ENCODE measurements around the gene NPDC1. TPM values are rescaled to one million over a fixed set of nuclear protein-coding genes. Genes with fewer than 3 reads are reported as not detected.

NPDC1 gene
- polyA plus RNA-seq, 3 donors, result 0.51 to 2.7 TPM; not detected in 1

- H2AFZ ChIP-seq (ENCODE audit: insufficient read depth, low read depth, low read length, poor library complexity, severe bottlenecking), result peak within 1 kb of the TSS; percentile 87
- no peaks in the 10 kb centered on the region for H3K9me3 ChIP-seq (replicated peaks in 1 of 2; ENCODE audit: control insufficient read depth in 1 of 2, insufficient read depth in 1 of 2, low read length in 2 of 2)
- peaks cover 0 to 5% (median 1%) of the 10 kb centered on the region in 3 donors for H3K27me3 Mint-ChIP-seq (ENCODE audit: low read depth in 3 of 3)
- DNase-seq, result peak; percentile 99 to 100 (median 100)
- peak within 1 kb of the TSS; percentile 89 to 93 for H3K4me3 Mint-ChIP-seq
- H3K36me3 ChIP-seq (replicated peaks in 1 of 2; ENCODE audit: control insufficient read depth in 1 of 2, insufficient read depth in 2 of 2, low read length in 2 of 2), result peaks cover 25 to 35% of the 10 kb centered on the region in 2 donors
- WGBS (ENCODE audit: insufficient coverage), result under 1% methylated on average over 101 of the region's 101 CpGs
- no peaks in the 10 kb centered on the region for H3K27me3 ChIP-seq (ENCODE audit: control insufficient read depth in 2 of 2, insufficient read depth in 2 of 2, low read length in 2 of 2)
- peak within 1 kb of the TSS; percentile 92 for H3K9ac ChIP-seq (ENCODE audit: insufficient read depth, low read length, poor library complexity, severe bottlenecking)
- H3K4me1 Mint-ChIP-seq, result peaks cover 30% of the 10 kb centered on the region
- H3K4me2 ChIP-seq (replicated peaks; ENCODE audit: extremely low read depth, low read length, poor library complexity, severe bottlenecking), result peak within 1 kb of the TSS; percentile 92
- H3K9me3 Mint-ChIP-seq, result peaks cover 0 to 9% (median 0%) of the 10 kb centered on the region in 7 donors
- H3K27ac ChIP-seq (ENCODE audit: low read depth in 1 of 2, low read length in 2 of 2), result peak within 1 kb of the TSS; percentile 70 to 93
- intact Hi-C loops (cut with micrococcal nuclease), result loop anchor here in 1 of 2 donors (2.0 kb wide), 1 partner anchor 16 kb away; the partner anchor contains the start of gene SAPCD2
- peaks cover 23 to 28% of the 10 kb centered on the region in 2 donors for H3K4me1 ChIP-seq (ENCODE audit: control insufficient read depth in 1 of 2, insufficient read depth in 2 of 2, low read length in 2 of 2)
- peak within 1 kb of the TSS; percentile 95 to 98 (median 97) for H3K27ac Mint-ChIP-seq
- H3K4me3 ChIP-seq (replicated peaks in 1 of 3; ENCODE audit: low read depth in 2 of 3, low read length in 3 of 3), result peak within 1 kb of the TSS; percentile 75 to 77 (median 77)
- H4K20me1 ChIP-seq (ENCODE audit: insufficient read depth, low read length), result no peaks in the 10 kb centered on the region
- no peak for TF ChIP-seq CTCF (IDR thresholded peaks at IDR 0.05)
- peaks cover 4% of the 10 kb centered on the region for H3K79me2 ChIP-seq (ENCODE audit: insufficient read depth, low read length)
- H3K36me3 Mint-ChIP-seq, result peaks cover 30 to 52% of the 10 kb centered on the region in 2 donors
Measured at GRCh38 chr9:137086531-137087408, 40.8 kb upstream of the NPDC1 start, which contains the start of gene MAN1B1. MAN1B1 (plus strand) TSS chr9:137086985; CDS start chr9:137087000, 15 bp downstream.

GRCh38 chr9:137085920-137086530 lies 40.0 kb upstream of the NPDC1 start:
- Histone ChIP-seq H3K27ac (ENCODE audit: low read depth in 1 of 2, low read length in 2 of 2) (peak overlapping the region; percentile 70 to 93), H3K79me2 (ENCODE audit: insufficient read depth, low read length) (peaks cover 4% of the 10 kb centered on the region), H3K9ac (ENCODE audit: insufficient read depth, low read length, poor library complexity, severe bottlenecking) (peak overlapping the region; percentile 92), H3K36me3 (replicated peaks in 1 of 2; ENCODE audit: control insufficient read depth in 1 of 2, insufficient read depth in 2 of 2, low read length in 2 of 2) (peaks cover 27 to 34% of the 10 kb centered on the region in 2 donors), H3K9me3 (replicated peaks in 1 of 2; ENCODE audit: control insufficient read depth in 1 of 2, insufficient read depth in 1 of 2, low read length in 2 of 2) (no peaks in the 10 kb centered on the region), H3K27me3 (ENCODE audit: control insufficient read depth in 2 of 2, insufficient read depth in 2 of 2, low read length in 2 of 2) (no peaks in the 10 kb centered on the region), H3K4me3 (replicated peaks in 1 of 3; ENCODE audit: low read depth in 2 of 3, low read length in 3 of 3) (peak overlapping the region; percentile 64 to 77 (median 75)), H3K4me1 (ENCODE audit: control insufficient read depth in 1 of 2, insufficient read depth in 2 of 2, low read length in 2 of 2) (peaks cover 23 to 28% of the 10 kb centered on the region in 2 donors), H4K20me1 (ENCODE audit: insufficient read depth, low read length) (no peaks in the 10 kb centered on the region), H3K4me2 (replicated peaks; ENCODE audit: extremely low read depth, low read length, poor library complexity, severe bottlenecking) (peak overlapping the region; percentile 92), H2AFZ (ENCODE audit: insufficient read depth, low read depth, low read length, poor library complexity, severe bottlenecking) (peak overlapping the region; percentile 87)
- intact Hi-C loops (cut with micrococcal nuclease), result loop anchor here in 1 of 2 donors (2.0 kb wide), 1 partner anchor 15 kb away; the partner anchor contains the start of gene SAPCD2
- TF ChIP-seq CTCF (IDR thresholded peaks at IDR 0.05), result no peak
- H3K27me3 Mint-ChIP-seq (ENCODE audit: low read depth in 3 of 3), result peaks cover 0 to 5% (median 1%) of the 10 kb centered on the region in 3 donors
- H3K36me3 Mint-ChIP-seq, result peaks cover 31 to 54% of the 10 kb centered on the region in 2 donors
- H3K9me3 Mint-ChIP-seq, result peaks cover 0 to 9% (median 0%) of the 10 kb centered on the region in 7 donors
- H3K27ac Mint-ChIP-seq, result peak overlapping the region; percentile 95 to 98 (median 97)
- DNase-seq, result peak; percentile 31 to 62 (median 61)
- H3K4me1 Mint-ChIP-seq, result peaks cover 30% of the 10 kb centered on the region
- under 1% methylated on average over 58 of the region's 58 CpGs for WGBS (ENCODE audit: insufficient coverage)
- peak overlapping the region; percentile 82 to 93 for H3K4me3 Mint-ChIP-seq

All from CD14-positive monocyte (primary cell).